ENCODE measurements around the gene INTS7.

GRCh38 chr1:212009561-212009960 is 25.8 kb downstream of the INTS7 start:
- TF ChIP-seq CTCF (conservative IDR thresholded peaks at IDR 0.05; ENCODE audit: low read depth in 2 of 2) (no peak), EZH2 (IDR thresholded peaks at IDR 0.05; ENCODE audit: low read depth, unreplicated experiment) (no peak), ZNF331 (CRISPR knock-in tag; IDR thresholded peaks at IDR 0.05; ENCODE audit: low read depth) (no peak), POLR2AphosphoS5 (IDR thresholded peaks at IDR 0.05; ENCODE audit: low read depth) (no peak)
- TF ChIP-seq, protein P1, sequence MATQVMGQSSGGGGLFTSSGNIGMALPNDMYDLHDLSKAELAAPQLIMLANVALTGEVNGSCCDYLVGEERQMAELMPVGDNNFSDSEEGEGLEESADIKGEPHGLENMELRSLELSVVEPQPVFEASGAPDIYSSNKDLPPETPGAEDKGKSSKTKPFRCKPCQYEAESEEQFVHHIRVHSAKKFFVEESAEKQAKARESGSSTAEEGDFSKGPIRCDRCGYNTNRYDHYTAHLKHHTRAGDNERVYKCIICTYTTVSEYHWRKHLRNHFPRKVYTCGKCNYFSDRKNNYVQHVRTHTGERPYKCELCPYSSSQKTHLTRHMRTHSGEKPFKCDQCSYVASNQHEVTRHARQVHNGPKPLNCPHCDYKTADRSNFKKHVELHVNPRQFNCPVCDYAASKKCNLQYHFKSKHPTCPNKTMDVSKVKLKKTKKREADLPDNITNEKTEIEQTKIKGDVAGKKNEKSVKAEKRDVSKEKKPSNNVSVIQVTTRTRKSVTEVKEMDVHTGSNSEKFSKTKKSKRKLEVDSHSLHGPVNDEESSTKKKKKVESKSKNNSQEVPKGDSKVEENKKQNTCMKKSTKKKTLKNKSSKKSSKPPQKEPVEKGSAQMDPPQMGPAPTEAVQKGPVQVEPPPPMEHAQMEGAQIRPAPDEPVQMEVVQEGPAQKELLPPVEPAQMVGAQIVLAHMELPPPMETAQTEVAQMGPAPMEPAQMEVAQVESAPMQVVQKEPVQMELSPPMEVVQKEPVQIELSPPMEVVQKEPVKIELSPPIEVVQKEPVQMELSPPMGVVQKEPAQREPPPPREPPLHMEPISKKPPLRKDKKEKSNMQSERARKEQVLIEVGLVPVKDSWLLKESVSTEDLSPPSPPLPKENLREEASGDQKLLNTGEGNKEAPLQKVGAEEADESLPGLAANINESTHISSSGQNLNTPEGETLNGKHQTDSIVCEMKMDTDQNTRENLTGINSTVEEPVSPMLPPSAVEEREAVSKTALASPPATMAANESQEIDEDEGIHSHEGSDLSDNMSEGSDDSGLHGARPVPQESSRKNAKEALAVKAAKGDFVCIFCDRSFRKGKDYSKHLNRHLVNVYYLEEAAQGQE (IDR thresholded peaks at IDR 0.05; ENCODE audit: unreplicated experiment): no peak

Measured in GM23338 (cell line).